Astrocyte (in vitro differentiated cells and primary cell): ENCODE results near the gene MTTP.

ENCODE experiments used
- CTCF ChIP-seq: IDR thresholded peaks from 2 replicates; pipeline ENCODE4 v1.5.1; 2011; ENCODE audit warnings: low read depth, mild to moderate bottlenecking, inconsistent platforms, low read length, moderate library complexity; ENCODE audit not compliant: insufficient read depth
- EZH2 ChIP-seq: IDR thresholded peaks from 2 replicates; pipeline ENCODE4 v1.6.1; 2012; ENCODE audit warnings: mild to moderate bottlenecking, low read length, inconsistent platforms; ENCODE audit not compliant: insufficient read depth

GRCh38 chr4:99630857-99631360, 56.3 kb downstream of the MTTP start:
- no peak for TF ChIP-seq CTCF
- no peak for TF ChIP-seq EZH2
